Spleen (tissue), 7 donors: Measurements from ENCODE around the gene OR6S1.

Source experiments
- CTCF ChIP-seq, 11 experiments: fragments of 200-600 bp in 7 of 11; fragments of 450-650 bp in 4 of 11; sonication (generic) in 4 of 11; IDR thresholded peaks in 8 of 11; conservative IDR thresholded peaks in 3 of 11; 1 replicate in 7 of 11; 2 replicates in 4 of 11; pipeline versions ENCODE4 v1.4.0 to v1.8.0; 2016 to 2021; ENCODE audit warnings: antibody characterized with exemption in 11 of 11, inconsistent platforms in 4 of 11, mild to moderate bottlenecking in 1 of 11
- POLR2AphosphoS5 ChIP-seq, 3 donors: sonication (generic); formaldehyde crosslinking; IDR thresholded peaks; one replicate each; pipeline ENCODE4 v1.5.1; 2017; ENCODE audit warnings: antibody characterized with exemption in 3 of 3
- donor health status: DM: no; HTN: no; CAD: no; lungs with moderate emphysema.
- donor health status: DM: no; HTN: no; CAD: no.
- donor health status: DM: no; HTN: no; CAD: no.

- TF ChIP-seq POLR2AphosphoS5 (IDR thresholded peaks at IDR 0.05) (no peak), CTCF (IDR thresholded peaks at IDR 0.05 in 8 of 11, conservative IDR thresholded peaks at IDR 0.05 in 3 of 11) (no peak)
Observed at GRCh38 chr14:20623798-20624197, 17.7 kb downstream of the OR6S1 start.
